ENCODE data around the gene CELF5.

DNA sequence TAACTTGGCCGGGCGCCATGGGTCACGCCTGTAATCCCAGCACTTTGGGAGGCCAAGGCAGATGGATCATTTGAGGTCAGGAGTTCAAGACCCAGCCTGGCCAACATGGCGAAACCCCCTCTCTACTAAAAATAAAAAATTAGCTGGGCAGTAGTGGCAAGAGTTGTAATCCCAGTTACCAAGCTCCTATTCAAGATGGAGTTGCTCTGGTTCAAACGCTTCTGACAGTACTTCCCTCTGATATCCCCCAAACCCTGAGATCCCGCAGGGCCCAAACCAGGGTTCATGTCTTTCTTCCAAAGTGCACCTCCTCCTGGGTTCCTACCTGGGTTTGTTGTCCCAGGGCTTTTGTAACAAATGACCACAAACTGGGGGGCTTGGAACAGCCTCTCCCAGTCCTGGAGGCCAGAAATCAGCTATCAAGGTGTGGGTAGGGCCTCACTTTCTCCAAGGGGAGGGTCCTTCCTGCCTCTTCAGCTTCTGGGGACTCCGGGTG, 13.7 kb downstream of the CELF5 start:
- TF ChIP-seq, protein P1, sequence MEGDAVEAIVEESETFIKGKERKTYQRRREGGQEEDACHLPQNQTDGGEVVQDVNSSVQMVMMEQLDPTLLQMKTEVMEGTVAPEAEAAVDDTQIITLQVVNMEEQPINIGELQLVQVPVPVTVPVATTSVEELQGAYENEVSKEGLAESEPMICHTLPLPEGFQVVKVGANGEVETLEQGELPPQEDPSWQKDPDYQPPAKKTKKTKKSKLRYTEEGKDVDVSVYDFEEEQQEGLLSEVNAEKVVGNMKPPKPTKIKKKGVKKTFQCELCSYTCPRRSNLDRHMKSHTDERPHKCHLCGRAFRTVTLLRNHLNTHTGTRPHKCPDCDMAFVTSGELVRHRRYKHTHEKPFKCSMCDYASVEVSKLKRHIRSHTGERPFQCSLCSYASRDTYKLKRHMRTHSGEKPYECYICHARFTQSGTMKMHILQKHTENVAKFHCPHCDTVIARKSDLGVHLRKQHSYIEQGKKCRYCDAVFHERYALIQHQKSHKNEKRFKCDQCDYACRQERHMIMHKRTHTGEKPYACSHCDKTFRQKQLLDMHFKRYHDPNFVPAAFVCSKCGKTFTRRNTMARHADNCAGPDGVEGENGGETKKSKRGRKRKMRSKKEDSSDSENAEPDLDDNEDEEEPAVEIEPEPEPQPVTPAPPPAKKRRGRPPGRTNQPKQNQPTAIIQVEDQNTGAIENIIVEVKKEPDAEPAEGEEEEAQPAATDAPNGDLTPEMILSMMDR (IDR thresholded peaks at IDR 0.05) = no peak
- no peak for TF ChIP-seq ZFX (IDR thresholded peaks at IDR 0.05; ENCODE audit: borderline replicate concordance)

Data from 22Rv1 (cell line).